Nucleus accumbens (tissue), 56 donors: ENCODE results near the gene TTC21B.
"Not testable (repeated sequence)": the region's sequence is repeated elsewhere in the genome, so short reads cannot be mapped to it uniquely, and the experiment has no call there.

ENCODE experiments used
- DNase-seq, 56 donors: peaks; one replicate each; lab custom pipeline; 2025; lab: John Stamatoyannopoulos, UW

TTC21B gene

DNA sequence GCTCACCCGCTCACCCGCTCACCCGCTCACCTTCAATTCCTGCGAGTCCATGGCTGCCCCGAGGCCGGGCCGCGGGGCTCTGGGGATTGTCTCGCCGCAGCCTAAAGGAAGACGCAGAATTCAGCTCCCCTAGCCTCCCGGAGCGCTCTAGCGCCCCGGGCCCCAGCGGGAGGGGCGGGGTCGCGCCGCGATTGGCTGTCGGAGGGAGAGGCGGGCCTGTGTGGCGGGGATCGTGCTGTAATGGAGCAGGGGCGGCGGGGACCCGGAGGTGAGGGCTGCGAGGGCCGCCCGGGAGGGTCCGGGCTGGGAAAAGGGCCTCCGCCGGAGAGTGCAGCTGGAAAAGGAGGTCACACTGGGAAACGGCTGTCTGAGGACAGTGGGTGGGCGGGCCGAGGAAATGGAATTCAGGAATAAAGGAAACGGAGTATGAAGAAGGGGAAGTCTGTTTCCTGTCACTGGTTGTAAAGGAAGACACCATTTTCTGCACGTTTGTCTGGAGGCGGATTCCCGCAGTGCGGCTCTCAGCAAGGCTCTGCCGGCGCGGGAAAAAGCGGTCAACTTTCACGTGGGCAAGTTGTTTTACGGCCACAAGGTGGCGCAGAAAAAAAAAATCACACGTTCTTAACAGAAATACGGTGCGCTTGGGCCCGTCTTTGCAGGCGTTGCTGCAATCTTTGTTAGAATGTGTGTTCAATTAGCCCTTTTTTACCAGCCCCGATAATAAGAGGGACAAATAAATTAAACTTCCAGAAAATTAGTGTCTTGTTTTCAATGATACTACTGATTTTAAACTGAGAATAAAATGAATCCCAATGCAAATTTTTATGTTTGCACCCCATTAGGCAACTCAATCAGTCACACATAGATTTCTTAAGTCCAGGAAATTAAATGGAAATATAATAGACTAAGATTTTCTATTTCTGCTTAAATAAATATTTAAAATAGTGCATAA lies at the start of gene TTC21B:
TTC21B (minus strand) TSS at position 122 of the 952 bp plus-strand sequence; CDS start at position 51, 71 bp downstream.
- peak in 55 of 56 donors; percentile 74 to 98 (median 94) for DNase-seq

DNA sequence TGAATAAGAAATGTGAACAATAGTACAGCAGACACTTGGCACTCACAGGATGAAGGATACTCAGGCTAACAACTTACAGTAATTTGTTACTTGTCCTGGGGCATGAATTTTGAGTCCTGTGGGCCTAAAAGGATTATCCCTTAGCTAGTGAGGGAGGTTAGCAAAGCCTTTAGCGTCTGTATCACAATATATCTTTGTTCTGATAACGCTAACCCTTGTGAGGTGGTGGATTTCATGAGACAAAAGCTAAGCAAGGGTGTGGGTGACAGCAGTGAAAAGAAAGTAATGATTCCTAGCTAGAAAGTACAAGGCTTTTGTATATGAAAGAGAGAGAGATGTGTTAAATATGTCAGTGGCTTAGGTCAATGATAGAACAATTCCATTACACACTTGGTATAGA lies 46.8 kb upstream of the TTC21B start:
- no peak for DNase-seq

DNA sequence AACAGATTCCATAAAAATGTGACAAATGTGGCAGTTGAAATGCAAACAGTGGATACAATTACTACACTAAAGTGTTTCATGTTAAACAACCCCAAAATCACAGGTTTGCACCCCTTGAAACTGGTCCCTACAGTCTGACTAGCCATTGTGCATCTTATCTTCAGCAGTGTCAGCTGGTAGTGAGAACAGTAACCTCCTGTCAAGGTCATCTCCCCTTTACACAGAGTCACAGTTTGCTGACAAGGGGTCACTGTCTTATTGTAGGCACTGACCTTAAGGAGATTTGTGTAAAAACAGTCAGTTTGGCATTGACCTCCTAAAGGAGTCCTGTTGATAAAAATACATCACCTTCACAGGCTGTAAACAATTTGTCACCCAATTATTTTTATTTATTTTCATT lies 37.3 kb upstream of the TTC21B start:
- DNase-seq = no peak

DNA sequence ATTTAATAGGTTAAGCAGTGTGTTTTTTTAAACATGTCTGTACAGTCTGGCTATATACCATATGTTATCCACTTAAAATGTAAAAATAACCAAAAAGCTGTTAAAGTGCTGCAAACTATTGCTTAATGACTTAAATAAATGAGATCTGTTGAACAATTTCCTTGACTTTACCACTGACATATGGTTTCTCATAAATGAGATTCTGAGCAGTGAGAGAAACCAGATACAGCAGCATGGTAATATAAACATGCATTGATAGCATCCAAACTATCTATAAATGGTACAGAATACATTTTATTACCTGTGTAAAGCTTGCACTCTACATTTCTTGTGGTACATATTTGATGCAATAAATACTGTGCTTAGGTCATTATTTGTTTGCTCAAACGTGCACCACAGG lies 36.3 kb upstream of the TTC21B start:
- DNase-seq = no peak

DNA sequence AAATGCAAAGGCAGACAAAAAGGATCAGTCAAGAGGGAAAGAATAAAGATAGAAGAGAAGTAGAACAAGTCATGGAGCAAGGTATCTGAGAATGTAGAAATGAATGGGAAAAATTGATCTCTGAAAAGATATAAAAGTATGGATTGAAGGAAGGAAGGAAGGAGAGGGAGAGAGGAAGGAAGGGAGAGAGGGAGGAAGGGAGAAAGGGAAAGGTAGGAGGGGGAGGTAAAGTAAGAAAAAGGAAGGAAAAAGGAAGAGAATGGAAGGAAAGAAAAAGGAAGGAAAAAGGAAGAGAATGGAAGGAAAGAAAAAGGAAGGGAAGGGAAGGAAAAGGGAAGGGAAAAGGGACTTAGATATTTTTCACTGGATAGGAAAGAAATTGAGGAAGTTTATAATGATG lies 31.5 kb upstream of the TTC21B start:
- DNase-seq = no peak

DNA sequence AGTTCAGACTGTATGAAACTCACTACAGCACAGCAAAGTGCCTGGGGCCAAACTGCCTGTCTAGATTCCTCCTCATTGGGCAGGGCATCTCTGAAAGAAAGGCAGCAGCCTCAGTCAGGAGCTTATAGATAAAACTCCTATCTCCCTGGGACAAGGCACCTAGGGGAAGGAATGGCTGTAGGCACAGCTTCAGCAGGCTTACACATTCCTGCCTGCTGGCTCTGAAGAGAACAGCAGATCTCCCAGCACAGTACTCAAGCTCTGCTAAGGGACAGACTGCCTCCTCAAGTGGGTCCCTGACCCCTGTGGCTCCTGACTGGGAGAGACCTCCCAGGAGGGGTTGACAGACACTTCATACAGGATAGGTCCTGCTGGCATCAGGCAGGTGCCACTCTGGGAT lies 18.6 kb upstream of the TTC21B start:
- not testable (repeated sequence) for DNase-seq

DNA sequence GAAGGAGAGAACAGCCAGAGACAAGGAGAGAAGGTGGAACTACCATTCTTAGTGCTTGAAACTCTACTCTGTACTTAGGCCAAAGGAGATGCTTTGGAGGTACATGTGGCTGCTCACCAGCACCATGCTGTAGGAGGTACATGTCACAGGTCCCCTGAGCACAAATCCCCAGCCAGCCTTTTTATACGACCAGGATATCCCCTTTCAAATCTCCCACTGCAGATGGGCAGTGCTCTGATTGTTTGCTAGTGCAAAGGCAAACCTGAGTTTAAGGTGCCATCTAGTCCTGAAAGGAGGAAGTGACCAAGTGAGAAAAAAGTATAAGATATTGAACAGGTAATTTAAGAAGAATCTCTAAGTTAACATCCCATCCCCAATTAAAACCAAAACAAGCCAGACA lies 17.1 kb upstream of the TTC21B start:
- DNase-seq = no peak

DNA sequence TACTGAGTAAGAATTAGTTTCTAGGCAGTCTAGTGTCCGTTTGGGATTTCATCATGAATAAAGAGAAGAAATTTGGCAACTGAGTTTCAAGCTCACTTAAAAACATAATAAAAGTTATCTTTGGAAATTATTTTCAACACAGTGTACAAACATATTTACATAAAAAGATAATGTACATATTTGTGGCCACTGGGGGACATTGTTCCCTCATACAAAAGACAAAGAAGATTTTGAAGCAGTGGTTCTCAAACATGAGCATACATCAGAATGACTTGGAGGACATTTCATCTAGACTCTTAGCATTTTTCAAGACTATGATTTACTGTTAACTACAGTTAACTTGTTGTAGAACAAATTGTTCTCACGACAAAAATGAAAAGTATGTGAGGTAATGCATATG lies 15.7 kb upstream of the TTC21B start:
- DNase-seq = no peak

DNA sequence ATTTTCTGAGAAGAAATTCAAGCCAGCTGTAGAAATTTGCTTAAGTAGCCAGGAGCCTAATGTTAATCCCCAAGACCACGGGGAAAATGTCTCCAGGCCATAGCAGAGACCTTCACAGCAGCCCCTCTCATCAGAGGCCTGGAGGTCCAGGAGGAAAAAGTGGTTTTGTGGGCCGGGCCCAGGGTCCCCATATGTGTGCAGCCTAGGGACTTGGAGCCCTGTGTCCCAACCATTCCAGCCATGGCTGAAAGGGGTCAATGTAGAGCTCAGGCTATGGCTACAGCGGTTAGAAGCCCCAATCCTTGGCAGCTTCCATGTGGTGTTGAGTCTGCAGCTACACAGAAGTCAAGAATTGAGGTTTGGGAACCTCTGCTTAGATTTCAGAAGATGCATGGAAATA lies 14.2 kb upstream of the TTC21B start:
- DNase-seq = no peak

DNA sequence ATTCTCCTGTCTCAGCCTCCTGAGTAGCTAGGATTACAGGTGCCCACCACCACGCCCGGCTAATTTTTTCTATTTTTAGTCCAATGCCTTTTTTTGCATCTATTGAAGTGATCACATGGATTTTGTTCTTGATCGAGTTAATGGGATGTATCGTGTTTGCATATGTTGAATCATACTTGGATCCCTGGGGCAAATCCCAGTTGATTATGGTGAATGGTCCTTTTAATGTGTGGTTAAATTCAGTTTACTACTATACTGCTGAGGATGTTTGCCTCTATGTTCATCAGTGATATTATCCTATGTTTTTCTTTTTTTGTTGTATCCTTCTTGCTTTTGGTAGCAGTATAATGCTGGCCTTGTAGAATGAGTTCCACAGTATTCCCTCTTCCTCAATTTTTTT lies 8.2 kb upstream of the TTC21B start:
- no peak for DNase-seq

DNA sequence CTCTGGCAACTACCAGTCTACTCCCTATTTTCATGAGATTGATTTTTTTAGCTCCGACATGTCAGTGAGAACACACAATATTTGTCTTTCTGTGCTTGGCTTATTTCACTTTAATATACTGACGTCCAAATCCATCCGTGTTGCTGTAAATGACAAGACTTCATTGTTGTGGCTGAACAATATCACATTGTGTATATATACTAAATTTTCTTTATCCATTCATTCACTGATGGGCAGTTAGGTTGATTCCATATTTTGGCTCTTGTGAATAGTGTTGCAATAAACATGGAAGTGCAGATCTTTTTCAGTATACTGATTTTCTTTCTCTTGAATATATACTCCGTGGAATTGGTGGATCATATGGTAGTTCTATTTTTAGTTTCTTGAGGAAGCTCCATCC lies 5.8 kb upstream of the TTC21B start:
- DNase-seq = no peak

DNA sequence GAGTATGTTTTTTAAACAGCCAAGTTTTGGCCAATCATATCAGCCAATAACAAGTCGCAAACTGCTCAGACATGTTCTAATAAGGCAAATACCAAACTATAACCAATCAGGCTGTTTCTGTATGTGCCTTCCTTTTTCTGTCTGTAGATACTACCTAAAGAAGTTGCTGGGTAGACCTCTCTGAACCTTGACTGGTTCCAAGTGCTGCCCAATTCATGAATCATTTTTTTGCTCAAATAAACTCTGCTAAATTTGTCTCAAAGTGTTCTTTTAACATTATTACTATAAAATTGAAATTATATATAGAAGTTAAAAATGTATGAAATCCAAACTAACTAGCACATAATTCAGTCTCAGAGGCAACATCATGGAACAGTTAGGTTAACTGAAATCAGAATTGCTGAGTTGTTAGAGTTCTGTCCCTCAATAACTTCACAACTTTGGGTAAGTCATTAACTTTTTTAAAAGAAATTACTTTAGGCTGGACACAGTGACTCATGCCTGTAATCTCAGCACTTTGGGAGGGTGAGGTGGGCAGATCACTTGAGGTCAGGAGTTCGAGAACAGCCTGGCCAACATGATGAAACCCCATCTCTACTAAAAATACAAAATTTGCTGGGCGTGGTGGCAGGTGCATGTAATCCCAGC lies 4.9 kb upstream of the TTC21B start:
- no peak for DNase-seq

DNA sequence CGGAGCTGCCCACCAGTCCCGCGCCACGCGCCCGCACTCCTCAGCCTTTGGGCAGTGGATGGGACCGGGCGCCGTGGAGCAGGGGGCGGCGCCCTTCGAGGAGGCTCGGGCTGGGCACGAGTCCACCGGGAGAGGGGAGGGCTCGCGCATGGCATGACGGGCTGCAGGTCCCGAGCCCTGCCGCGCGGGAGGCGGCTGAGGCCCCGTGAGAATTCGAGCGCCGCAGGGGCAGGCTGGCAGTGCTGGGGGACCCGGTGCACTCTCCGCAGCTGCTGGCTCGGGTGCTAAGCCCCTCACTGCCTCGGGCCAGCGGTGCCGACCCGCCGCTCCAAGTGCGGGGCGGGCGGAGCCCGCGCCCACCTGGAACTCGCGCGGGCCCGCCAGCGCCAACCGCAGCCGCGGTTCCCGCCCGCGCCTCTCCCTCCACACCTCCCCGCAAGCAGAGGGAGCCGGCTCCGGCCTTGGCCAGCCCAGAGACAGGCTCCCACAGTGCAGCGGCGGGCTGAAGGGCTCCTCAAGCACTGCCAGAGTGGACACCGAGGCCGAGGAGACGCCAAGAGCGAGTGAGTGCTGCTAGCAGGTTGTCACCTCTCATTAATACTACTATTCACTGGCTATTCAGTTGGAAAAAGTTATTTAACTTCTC lies 3.6 kb upstream of the TTC21B start:
- peak in 1 of 56 donors; percentile 3 for DNase-seq

DNA sequence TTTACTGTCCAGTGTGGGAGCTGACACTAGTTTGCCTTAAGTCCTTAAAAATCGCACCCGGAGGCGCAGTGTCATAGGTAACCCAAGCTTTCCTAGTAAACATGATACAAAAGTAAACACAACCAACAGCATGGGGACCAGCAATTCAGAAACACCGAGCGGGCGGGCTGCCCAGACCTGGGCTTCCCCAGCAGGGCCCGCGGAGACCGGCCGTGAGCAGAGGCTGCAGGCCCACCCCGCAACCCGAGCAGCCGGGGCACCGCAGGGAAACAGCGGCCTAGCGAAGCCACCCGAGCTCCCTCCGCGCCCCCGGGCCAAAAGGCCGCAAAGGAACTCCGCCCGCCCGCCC lies 296 bp downstream of the TTC21B start:
- DNase-seq = peak in 1 of 56 donors; percentile 61

DNA sequence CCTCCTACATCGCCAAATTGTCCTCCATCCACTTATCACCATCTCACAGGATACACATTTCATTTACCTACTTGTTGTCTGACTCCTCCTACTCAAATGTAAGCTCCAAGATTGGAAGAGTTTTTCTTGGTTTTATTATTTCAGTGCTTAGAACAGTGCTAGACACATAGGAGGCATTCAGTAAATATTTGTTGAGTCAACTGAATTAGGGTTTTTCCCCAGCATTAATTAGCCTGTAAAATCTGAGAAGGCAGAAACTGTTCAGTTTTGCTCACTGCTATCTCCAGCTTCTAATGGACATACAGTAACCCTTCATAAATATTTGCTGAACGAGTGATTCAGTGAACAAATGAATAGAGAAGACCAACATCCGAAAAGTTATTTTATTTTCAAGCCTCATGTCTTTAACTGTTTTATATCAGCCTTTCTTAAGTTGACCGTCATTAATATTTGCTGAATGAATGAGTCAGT lies 800 bp downstream of the TTC21B start:
- no peak for DNase-seq

DNA sequence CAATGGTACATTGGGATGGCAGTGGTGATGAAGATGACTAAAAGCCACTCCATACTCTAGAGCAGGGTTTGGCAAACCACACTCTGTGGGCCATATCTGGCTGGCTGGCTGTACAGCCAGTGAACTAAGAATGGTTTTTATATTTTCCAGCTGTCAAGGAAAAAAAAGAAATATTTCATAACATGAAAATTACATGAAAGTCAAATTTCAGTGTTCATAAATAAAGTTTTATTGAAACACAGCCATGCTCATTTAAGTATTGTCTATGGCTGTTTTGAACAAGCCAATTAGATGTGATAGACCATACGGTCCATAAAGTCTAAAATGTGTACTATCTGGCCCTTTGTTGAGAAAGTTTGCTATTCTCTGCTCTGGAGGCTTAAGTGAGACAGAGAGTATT lies 1.5 kb downstream of the TTC21B start:
- no peak for DNase-seq

DNA sequence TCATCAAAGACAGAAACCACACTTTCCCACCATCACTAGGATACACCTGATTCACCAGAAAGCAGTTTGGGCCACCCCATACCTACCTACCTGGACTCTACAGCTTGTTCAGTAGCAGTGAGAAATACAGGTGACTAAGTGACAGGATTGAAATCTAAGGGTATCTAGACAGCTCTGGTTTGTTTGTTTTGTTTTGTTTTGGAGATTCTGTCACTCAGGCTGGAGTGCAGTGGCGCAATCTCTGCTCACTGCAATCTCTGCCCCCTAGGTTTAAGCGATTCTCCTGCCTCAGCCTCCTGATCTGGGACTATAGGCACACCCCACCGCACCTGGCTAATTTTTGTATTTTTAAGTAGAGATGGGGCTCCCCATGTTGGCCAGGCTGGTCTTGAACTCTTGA lies 3.1 kb downstream of the TTC21B start:
- no peak for DNase-seq

DNA sequence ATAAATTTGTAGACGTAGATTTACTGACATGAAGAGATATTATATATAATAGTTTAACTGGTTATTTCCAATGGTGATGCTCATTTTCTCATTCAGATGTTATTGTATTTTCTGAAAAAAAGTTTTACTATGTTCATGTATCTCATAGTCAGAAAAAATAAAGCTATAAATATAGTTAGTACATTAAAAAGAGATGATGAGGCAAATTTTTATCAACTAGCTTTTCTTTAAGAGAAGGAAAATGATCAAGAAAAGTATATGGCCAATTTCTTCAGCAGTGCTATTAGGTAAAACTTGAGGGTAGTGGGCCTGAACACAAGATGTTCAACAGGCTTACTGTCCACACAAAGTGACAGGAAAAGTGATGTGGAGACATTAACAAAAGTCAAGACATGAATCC lies 11.7 kb downstream of the TTC21B start:
- DNase-seq = no peak

DNA sequence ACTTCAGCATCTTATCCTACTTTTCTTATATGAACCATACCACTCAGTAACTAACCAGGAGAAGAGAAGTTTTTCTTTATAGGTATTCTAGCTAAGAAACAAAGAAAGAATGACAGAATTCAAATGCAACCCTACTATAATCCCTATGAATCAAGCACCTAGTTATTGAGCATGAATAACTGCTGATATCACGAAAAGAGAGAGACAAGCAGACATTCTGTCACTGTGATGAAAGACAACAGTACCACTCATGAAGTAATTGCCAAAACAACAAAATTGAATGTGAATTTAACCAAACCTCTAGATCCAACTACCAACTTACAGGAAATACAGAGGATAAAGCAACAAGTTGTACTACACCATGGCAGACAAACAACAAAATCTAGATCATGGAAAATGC lies 15.3 kb downstream of the TTC21B start:
- no peak for DNase-seq

DNA sequence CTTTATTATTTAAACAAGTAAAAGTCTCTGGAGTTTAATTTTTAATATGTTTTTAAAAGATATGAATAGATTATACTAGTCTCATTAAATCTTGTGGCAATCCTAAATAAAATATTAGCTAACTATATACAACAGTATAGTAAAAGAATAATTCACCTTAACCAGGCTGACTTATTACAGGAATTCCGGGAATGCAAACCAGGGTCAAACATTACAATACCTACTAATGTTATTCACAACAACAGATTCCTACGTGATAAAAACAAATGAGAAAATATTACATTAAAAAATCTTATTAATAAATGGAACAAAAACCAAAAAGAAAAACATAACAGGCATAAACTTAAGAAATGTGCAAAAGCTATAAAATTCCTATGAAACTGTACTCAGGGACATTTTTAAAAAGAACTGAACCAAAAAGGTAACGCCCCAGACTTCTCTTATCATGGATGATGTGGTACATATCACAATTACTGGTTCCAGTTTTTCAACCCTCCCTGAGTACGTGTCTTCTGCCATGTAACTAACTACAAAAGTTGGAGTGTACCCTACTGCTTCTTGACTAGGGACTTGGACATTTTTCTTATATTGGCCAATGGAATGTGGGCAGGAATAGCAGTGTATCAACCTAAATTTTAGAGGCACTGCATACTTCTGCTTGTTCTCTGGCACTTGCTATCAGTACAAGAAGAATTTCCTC lies 20.2 kb downstream of the TTC21B start:
- no peak for DNase-seq

DNA sequence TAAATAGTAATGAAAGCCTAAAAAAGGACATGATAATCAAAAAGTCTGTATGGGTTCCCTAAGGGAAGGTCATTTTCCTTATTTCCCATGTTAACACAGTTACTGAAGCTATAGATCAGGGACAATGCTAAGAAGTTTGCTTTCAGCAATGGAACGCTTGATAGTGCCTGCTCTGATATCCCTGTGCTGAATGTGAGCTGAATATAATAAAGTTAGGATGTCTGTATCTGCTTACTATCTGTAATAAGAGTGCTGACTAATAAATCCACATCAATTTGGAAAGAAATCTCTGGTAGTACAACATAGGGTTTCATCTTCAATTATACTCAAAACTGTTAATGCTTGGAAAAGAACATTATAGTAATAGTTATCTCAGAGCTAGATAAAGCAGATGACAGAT lies 25.8 kb downstream of the TTC21B start:
- no peak for DNase-seq
